Endometrium (tissue), 2 donors: ENCODE results near the gene ALKBH2.

ENCODE experiments used
- FAIRE-seq: peaks from 2 replicates; lab custom pipeline; 2012; peaks lifted over from hg19 to GRCh38; lab: Jason Lieb, UNC
- donor health status: control.
- donor health status: control.

ALKBH2 gene

DNA sequence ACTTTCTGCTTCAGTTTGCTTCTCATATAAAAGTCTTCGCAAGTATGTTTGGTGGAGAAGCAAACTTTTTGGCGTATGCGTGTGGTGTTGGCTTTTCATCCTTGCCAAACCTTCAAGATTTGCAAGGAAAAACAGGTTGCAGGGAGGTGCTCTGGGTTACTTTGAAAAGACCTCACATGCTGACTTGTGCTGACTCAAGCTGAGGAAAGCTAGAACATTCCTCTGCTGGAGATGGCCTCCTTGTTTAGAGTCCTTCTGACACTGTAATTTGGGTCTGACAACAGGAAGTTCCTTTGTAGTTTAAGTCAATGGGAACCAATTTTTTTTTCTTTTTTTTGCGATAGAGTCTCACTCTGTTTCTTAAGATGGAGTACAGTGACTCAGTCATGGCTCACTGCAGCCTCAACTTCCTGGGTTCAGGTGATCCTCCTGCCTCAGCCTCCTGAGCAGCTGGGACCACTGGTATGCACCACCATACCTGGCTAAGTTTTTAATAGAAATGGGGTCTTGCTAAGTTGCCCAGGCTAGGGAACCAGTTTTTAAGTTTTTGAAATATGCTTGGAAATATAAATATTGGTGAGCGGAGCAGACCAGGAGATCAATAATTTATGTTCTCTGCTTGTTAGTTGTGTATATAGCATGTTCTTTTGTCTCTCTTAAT is 20.5 kb upstream of the ALKBH2 start:
- FAIRE-seq, result no peak

- no peak for FAIRE-seq
Measured at GRCh38 chr12:109112720-109113465, 19.6 kb upstream of the ALKBH2 start.

- no peak for FAIRE-seq
Measured at GRCh38 chr12:109110988-109111495, 17.8 kb upstream of the ALKBH2 start.

- FAIRE-seq, result no peak
Measured at GRCh38 chr12:109109746-109110350, 16.6 kb upstream of the ALKBH2 start.

DNA sequence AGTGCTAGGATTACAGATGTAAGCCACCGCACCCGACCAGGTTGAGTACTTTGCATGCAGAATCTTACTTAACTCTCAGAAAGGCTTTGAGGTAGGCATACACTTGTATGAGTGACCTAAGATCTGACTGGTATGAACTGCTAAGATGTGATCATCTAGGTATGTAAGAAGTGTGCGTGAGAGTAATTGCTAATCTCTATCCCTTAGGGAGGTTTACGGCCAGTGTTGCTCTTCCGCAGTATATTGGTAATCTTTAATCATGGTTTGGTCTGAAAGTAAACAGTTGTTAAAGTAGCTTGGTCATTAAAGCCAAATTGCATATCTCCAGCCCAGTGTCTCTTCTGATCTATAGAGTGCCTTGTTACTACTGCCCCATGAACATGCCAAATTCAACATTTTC is 11.9 kb upstream of the ALKBH2 start:
- FAIRE-seq, result no peak

DNA sequence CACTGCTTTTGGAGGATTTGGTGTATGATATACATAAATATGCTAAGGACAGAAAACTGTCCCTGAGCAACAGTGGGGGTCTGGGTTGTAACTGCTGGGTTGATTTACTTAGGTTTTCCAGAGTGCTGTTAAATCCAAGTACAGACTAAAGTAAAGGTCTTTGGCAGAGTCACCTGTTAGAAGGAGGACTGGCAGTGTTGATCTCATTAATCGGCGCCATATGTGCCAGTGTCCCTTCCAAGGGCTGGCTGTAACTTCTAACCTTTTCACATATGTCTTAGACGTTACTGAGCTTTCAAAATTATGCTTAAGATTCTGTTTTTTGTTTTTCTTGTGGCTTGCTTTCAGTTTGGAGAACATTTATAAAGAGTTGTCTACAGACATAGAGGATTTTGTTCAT is 9.2 kb upstream of the ALKBH2 start:
- no peak for FAIRE-seq

- no peak for FAIRE-seq
Measured at GRCh38 chr12:109100741-109101140, 7.5 kb upstream of the ALKBH2 start.

DNA sequence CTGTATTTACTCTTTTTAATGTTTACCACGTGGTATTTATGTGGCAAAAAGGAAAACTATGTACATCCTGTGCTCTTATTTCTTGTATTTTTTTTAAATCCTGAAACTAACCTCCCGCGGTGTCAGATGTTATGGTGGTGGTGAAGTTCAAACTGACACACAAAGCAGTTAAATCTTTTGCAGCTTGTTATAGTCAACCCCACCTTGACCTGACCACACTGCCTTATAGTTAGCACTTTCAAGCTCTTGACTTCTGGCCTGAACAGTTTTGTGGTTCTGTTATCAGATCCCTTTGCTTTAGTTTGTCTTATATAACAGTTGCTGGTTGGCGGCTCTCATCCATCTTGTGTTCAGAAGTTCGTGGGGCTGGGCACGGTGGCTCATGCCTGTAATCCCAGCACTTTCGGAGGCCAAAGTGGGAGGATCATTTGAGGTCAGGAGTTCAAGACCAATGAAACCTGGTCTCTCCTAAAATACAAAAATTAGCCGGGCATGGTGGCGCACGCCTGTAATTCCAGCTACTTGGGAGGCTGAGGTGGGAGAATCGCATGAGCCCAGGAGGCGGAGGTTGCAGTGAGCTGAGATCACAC is 6.3 kb upstream of the ALKBH2 start:
- FAIRE-seq, result no peak

DNA sequence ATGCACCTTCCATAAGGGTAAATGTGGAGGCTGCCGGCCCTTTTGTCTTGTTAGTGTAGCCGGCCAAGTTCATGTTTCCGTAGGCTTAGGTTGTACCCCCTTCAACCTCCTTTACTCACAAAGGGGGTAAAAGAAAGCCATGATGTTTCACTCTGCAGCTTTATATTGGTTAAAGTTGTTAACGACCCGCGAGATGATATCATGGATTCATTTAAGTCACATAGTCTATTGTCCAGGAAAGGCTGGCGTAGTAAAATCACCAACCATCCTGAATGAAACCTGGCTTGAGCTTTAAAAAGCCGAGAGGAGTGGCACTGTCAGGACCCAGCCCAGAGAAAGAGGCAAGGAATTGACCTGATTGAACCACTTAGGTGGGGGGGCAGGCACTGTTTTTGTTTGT is 5.4 kb upstream of the ALKBH2 start:
- no peak for FAIRE-seq

GRCh38 chr12:109098183-109098604 is 4.9 kb upstream of the ALKBH2 start:
- no peak for FAIRE-seq

GRCh38 chr12:109097435-109098182 is 4.3 kb upstream of the ALKBH2 start, which contains the start of gene UNG:
TSS of gene UNG (plus strand) at chr12:109097597. CDS start at chr12:109097680, 83 bp downstream.
- FAIRE-seq, result no peak

GRCh38 chr12:109097140-109097434 is 3.8 kb upstream of the ALKBH2 start:
- FAIRE-seq, result no peak

DNA sequence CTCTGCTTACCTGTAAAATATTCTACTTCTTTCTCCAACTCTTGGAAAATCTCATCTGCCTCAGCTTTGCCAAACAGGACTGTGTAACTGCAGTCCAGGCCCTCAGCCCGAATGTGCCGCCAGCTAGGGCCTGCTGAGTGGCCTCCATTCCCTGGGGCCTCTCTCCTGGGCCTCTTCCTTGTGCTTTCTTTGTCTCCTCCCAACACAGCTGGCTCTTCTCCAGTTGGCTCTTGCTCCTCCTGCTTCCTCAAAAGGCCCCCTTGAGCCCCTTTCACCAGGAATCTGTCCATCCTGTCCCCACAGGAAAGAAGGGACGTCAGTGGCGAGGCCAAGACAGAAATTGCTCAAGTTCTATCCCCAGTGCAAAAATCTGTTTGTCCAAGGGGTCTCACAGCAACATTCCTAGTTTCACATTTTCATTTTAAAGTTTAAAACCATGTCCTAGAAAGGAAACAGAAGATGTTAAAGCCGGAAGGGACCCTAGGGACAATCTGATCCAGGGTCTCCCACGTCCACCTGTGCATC is 713 bp downstream of the ALKBH2 start:
- FAIRE-seq, result no peak

DNA sequence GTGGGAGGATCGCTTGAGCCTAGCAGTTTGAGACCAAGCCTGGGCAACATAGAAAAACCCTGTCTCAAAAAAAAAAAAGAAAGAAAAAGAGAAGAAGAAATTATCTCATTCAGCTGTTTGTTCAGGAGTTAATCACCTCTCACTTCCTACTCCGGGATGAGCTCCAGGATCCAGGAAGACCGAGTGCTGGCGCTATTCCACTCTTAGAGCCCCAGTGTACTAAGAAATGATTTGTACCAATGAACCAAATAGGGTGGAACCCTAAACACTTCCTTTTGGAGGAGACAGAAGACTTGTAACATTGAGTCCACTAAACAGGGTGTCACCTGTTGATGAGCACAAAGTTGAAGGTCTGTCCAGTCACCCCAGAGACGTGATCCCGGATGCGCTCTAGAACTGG is 3.6 kb downstream of the ALKBH2 start:
- no peak for FAIRE-seq

- no peak for FAIRE-seq
Measured at GRCh38 chr12:109088818-109089217, 4.5 kb downstream of the ALKBH2 start.

- no peak for FAIRE-seq
Measured at GRCh38 chr12:109087250-109087649, 6.0 kb downstream of the ALKBH2 start.

DNA sequence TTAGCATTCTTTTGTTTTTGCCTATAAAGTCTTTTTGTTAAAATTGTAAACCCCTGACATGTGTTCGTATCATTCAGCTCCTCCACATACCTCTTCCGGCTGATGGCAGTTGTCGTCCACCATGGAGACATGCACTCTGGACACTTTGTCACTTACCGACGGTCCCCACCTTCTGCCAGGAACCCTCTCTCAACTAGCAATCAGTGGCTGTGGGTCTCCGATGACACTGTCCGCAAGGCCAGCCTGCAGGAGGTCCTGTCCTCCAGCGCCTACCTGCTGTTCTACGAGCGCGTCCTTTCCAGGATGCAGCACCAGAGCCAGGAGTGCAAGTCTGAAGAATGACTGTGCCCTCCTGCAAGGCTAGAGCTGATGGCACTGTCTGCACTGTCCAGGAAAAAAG is 7.7 kb downstream of the ALKBH2 start:
- no peak for FAIRE-seq

DNA sequence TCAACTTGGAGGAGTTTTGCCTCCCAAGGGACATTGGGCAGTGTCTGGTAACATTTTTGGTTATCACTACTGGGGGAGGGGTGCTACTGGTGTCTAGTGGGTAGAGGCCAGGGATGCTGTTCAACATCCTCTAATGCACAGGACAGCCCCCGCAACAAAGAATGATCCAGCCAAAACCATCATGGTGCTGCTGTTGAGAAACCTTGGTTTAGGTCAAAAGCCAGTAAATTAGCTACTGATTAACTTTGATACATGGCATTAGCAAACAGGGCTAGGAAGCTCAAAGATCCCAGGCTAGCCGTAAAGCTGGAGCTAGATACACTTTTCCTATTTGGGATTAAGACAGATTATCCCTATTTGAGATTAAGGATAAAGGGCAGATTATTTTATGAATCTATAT is 8.8 kb downstream of the ALKBH2 start:
- FAIRE-seq, result no peak

DNA sequence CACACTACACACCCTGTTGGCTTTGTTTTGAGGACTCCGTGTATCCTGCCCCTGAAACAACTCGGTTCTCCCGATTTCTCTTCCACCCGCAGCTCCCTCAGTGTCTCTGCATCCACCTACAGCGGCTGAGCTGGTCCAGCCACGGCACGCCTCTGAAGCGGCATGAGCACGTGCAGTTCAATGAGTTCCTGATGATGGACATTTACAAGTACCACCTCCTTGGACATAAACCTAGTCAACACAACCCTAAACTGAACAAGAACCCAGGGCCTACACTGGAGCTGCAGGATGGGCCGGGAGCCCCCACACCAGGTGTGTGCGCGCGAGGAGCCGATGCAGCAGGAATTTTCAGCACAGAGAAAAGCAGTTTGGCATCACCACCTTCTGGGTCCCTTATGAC is 10.5 kb downstream of the ALKBH2 start:
- FAIRE-seq, result no peak

DNA sequence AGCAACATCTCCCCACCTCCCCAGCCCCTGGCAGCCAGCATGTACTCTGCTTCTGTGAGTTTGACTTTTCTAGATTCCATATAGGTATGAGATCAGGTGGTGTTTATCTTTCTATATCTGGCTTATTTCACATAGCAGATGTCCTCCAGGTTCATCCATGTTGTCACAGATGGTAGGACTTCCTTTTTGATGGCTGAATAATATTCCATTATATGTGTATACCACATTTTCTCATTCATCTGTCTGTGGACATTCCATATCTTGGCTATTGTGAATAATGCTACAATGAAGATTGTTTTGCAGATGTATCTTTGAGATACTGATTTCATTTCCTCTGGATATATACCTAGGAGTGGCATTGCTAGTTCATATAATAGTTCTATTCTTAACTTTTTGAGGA is 18.4 kb downstream of the ALKBH2 start:
- no peak for FAIRE-seq

GRCh38 chr12:109069307-109070271 is 23.7 kb downstream of the ALKBH2 start:
- FAIRE-seq, result no peak
